HCT116 (cell line): ENCODE data around the gene ZAP70. TPM values are rescaled to one million over a fixed set of nuclear protein-coding genes. Genes with fewer than 3 reads are reported as not detected.

ENCODE experiments used
- ATAC-seq: fragments of 200-7000 bp; cut with Tn5 transposase; 2 replicates; pipeline ENCODE4 v1.9.1; 2020; ENCODE audit warnings: mild to moderate bottlenecking, moderate library complexity
- BruUV-seq: library from RNA; stranded (reverse); fragments of 400-500 nt; replicated peaks from 2 replicates; lab custom pipeline; 2021; lab: Mats Ljungman, UMichigan
- CTCF ChIA-PET: fragments of 300-600 bp; sonication (Branson Sonifier 250); formaldehyde crosslinking; loops from one replicate; lab custom pipeline; 2021; ENCODE audit warnings: antibody characterized with exemption; lab: Charles Lee
- POLR2A ChIA-PET: fragments of 300-600, 350-600 bp; sonication (Branson Sonifier 250); formaldehyde crosslinking; loops from one replicate; lab custom pipeline; 2021; ENCODE audit warnings: antibody characterized with exemption; lab: Charles Lee
- RAD21 ChIA-PET, 2 experiments: fragments of 300-600 bp; sonication (Branson Sonifier 250); formaldehyde crosslinking; loops; one replicate each; lab custom pipeline; 2023; ENCODE audit warnings: low total read pairs in 2 of 2; ENCODE audit not compliant: uncharacterized antibody in 2 of 2, unreplicated experiment in 2 of 2, low non-redundant PET in 1 of 2; lab: Charles Lee
- DNase-seq: peaks from one replicate; pipeline ENCODE4 v3.0.0-alpha.2; 2010; ENCODE audit warnings: low read depth, low spot score
- H2AFZ ChIP-seq: fragments of 200-600 bp; shearing (Covaris generic), sonication (generic); 2 replicates; pipeline ENCODE4 v1.6.1; 2017; ENCODE audit warnings: low read depth, mixed run types, mixed read lengths, antibody characterized with exemption, low read length; ENCODE audit not compliant: poor library complexity, severe bottlenecking
- H3K27ac ChIP-seq: 2 replicates; pipeline ENCODE4 v1.5.1; 2012; ENCODE audit warnings: low read depth, low read length
- H3K27me3 ChIP-seq: fragments of 200-600 bp; sonication (generic); 2 replicates; pipeline ENCODE4 v1.6.1; 2016; ENCODE audit warnings: mixed run types, low read length, mixed read lengths; ENCODE audit not compliant: insufficient read depth
- H3K36me3 ChIP-seq, 2 experiments: fragments of 200-500 bp in 1 of 2; fragments of 200-600 bp in 1 of 2; sonication (Bioruptor generic) in 1 of 2; sonication (generic) in 1 of 2; 2 replicates each; pipeline versions ENCODE4 v1.5.1 to v1.6.1; 2014 to 2016; ENCODE audit warnings: low read length in 2 of 2, inconsistent platforms in 1 of 2, mixed read lengths in 1 of 2, mixed run types in 1 of 2; ENCODE audit not compliant: insufficient read depth in 2 of 2, control insufficient read depth in 1 of 2
- H3K4me1 ChIP-seq, 2 experiments: fragments of 200-600 bp in 1 of 2; sonication (generic) in 1 of 2; 2 replicates each; pipeline versions ENCODE4 v1.5.1 to v1.6.1; 2012 to 2017; ENCODE audit warnings: low read length in 2 of 2, inconsistent platforms in 1 of 2, mild to moderate bottlenecking in 1 of 2, mixed read lengths in 1 of 2, mixed run types in 1 of 2, moderate library complexity in 1 of 2; ENCODE audit not compliant: insufficient read depth in 2 of 2, control insufficient read depth in 1 of 2
- H3K4me2 ChIP-seq: fragments of 200-600 bp; sonication (generic); 2 replicates; pipeline ENCODE4 v1.6.1; 2017; ENCODE audit warnings: mixed run types, low read length, mixed read lengths
- H3K4me3 ChIP-seq, 2 experiments: fragments of 200-600 bp in 1 of 2; sonication (generic) in 1 of 2; replicated peaks in 1 of 2; 2 replicates each; pipeline ENCODE4 v1.5.1; 2011 to 2016; ENCODE audit warnings: low read length in 2 of 2, control low read depth in 1 of 2, low read depth in 1 of 2, mild to moderate bottlenecking in 1 of 2, mixed read lengths in 1 of 2, mixed run types in 1 of 2
- H3K79me2 ChIP-seq: fragments of 200-600 bp; sonication (generic); 2 replicates; pipeline ENCODE4 v1.6.1; 2017; ENCODE audit warnings: mild to moderate bottlenecking, mixed run types, low read length, moderate library complexity, mixed read lengths; ENCODE audit not compliant: insufficient read depth
- H3K9ac ChIP-seq: fragments of 200-600 bp; sonication (generic); 2 replicates; pipeline ENCODE4 v1.6.1; 2016; ENCODE audit warnings: low read length, mixed read lengths
- H3K9me2 ChIP-seq: fragments of 200-600 bp; sonication (generic), shearing (Covaris generic); 2 replicates; pipeline ENCODE4 v1.6.1; 2017; ENCODE audit warnings: mixed run types, mild to moderate bottlenecking, moderate library complexity; ENCODE audit not compliant: insufficient read depth
- H3K9me3 ChIP-seq, 2 experiments: fragments of 200-500 bp in 1 of 2; fragments of 200-600 bp in 1 of 2; sonication (Bioruptor generic) in 1 of 2; sonication (generic) in 1 of 2; 2 replicates each; pipeline ENCODE4 v1.6.1; 2014 to 2017; ENCODE audit warnings: low read length in 2 of 2, mixed read lengths in 2 of 2, inconsistent platforms in 1 of 2, low read depth in 1 of 2, mild to moderate bottlenecking in 1 of 2, mixed run types in 1 of 2, moderate library complexity in 1 of 2; ENCODE audit not compliant: control insufficient read depth in 1 of 2, insufficient read depth in 1 of 2
- H4K20me1 ChIP-seq: fragments of 200-600 bp; sonication (generic), shearing (Covaris generic); 2 replicates; pipeline ENCODE4 v1.6.1; 2017; ENCODE audit warnings: mixed run types, mild to moderate bottlenecking, moderate library complexity; ENCODE audit not compliant: insufficient read depth
- CBX3 ChIP-seq: IDR thresholded peaks from 2 replicates; pipeline ENCODE4 v1.6.1; 2012; ENCODE audit warnings: low read depth
- CEBPB ChIP-seq: IDR thresholded peaks from 2 replicates; pipeline ENCODE4 v1.6.1; 2012; ENCODE audit warnings: low read depth
- EGR1 ChIP-seq: IDR thresholded peaks from 2 replicates; pipeline ENCODE4 v1.6.1; 2012; ENCODE audit warnings: low read depth
- ELF1 ChIP-seq: IDR thresholded peaks from 2 replicates; pipeline ENCODE4 v1.6.1; 2012; ENCODE audit warnings: low read depth, borderline replicate concordance
- EZH2phosphoT487 ChIP-seq: fragments of 200-600 bp; IDR thresholded peaks from 2 replicates; pipeline ENCODE4 v1.6.1; 2018; ENCODE audit warnings: antibody characterized with exemption, borderline replicate concordance
- FOSL1 ChIP-seq: IDR thresholded peaks from 2 replicates; pipeline ENCODE4 v1.6.1; 2012; ENCODE audit warnings: low read depth
- JUND ChIP-seq: IDR thresholded peaks from 2 replicates; pipeline ENCODE4 v1.6.1; 2012
- POLR2A ChIP-seq: IDR thresholded peaks from 2 replicates; pipeline ENCODE4 v1.7.0; 2011; ENCODE audit warnings: borderline replicate concordance; ENCODE audit not compliant: insufficient read depth, insufficient read length; ENCODE audit errors: extremely low read depth
- POLR2AphosphoS5 ChIP-seq: IDR thresholded peaks from 2 replicates; pipeline ENCODE4 v1.6.1; 2011; ENCODE audit warnings: mild to moderate bottlenecking, low read depth, low read length, moderate library complexity
- SIN3A ChIP-seq: IDR thresholded peaks from 2 replicates; pipeline ENCODE4 v1.6.1; 2012; ENCODE audit warnings: low read depth
- SP1 ChIP-seq: IDR thresholded peaks from 2 replicates; pipeline ENCODE4 v1.6.1; 2012; ENCODE audit warnings: low read depth
- SRF ChIP-seq: IDR thresholded peaks from 2 replicates; pipeline ENCODE4 v1.6.1; 2012; ENCODE audit warnings: low read depth
- TCF7L2 ChIP-seq: IDR thresholded peaks from 2 replicates; pipeline ENCODE4 v1.7.0; 2011; ENCODE audit warnings: borderline replicate concordance, inconsistent platforms; ENCODE audit not compliant: insufficient read depth, insufficient read length; ENCODE audit errors: extremely low read depth
- YY1 ChIP-seq: IDR thresholded peaks from 2 replicates; pipeline ENCODE4 v1.6.1; 2011; ENCODE audit warnings: low read length, low read depth, moderate library complexity, mild to moderate bottlenecking; ENCODE audit not compliant: insufficient replicate concordance; ENCODE audit errors: extremely low read depth
- ZFX ChIP-seq: fragments of 450-650 bp; IDR thresholded peaks from 2 replicates; pipeline ENCODE4 v1.6.1; 2017
- intact Hi-C: fragments of 100-400 bp; cut with micrococcal nuclease; formaldehyde crosslinking; loops from 2 replicates; pipeline ENCODE4 v1.10.0; 2022
- total RNA-seq: library from RNA; stranded (reverse); gene quantifications from one replicate; pipeline ENCODE4 v1.2.1, GENCODE V29; 2021; ENCODE audit not compliant: unreplicated experiment
- TF ChIP-seq, protein P1 (sequence below): IDR thresholded peaks from 2 replicates; pipeline ENCODE4 v1.6.1; 2012
- TF ChIP-seq, protein P2 (sequence below), 3 experiments: fragments of 200-600 bp in 1 of 3; sonication (generic) in 1 of 3; IDR thresholded peaks in 2 of 3; conservative IDR thresholded peaks in 1 of 3; 2 replicates each; pipeline ENCODE4 v1.5.1; 2012 to 2017; ENCODE audit warnings: low read depth in 2 of 3, low read length in 2 of 3, antibody characterized with exemption in 1 of 3, borderline replicate concordance in 1 of 3, control low read depth in 1 of 3, mild to moderate bottlenecking in 1 of 3, mixed read lengths in 1 of 3, mixed run types in 1 of 3, moderate library complexity in 1 of 3; ENCODE audit not compliant: insufficient read depth in 1 of 3
- TF ChIP-seq, protein P3 (sequence below): IDR thresholded peaks from 2 replicates; pipeline ENCODE4 v1.6.1; 2011; ENCODE audit warnings: mild to moderate bottlenecking, low read length, moderate library complexity; ENCODE audit not compliant: insufficient replicate concordance; ENCODE audit errors: extremely low read depth

The ZAP70 gene
- total RNA-seq, 1 experiment from 2014 or later: 0.91 TPM

DNA sequence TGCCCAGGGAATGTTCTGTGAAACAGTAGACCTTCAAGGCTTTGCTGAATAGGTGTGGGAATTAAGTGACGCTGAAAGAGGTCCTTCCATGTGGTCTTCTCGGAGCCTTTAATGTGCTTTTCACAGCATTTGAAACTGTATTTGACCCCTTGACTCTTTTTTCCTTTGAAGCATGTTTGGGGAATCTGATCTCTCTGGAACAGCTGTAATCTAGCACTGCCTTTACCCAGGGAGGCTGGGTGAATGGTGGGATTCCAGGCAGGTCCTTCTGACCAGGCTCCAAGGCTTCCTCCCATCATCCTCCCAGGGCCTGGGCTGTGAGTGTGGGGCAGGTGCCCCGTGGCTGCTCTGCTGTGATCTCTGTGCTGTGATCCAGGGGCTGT, 4.2 kb downstream of the ZAP70 start:
- Histone ChIP-seq H3K79me2 (no peaks in the 10 kb centered on the region), H2AFZ (no peak overlapping the region), H3K9me2 (no peaks in the 10 kb centered on the region), H3K27me3 (no peaks in the 10 kb centered on the region), H3K36me3 (no peaks in the 10 kb centered on the region), H3K27ac (no peak overlapping the region), H4K20me1 (no peaks in the 10 kb centered on the region), H3K4me1 (no peaks in the 10 kb centered on the region), H3K4me3 (no peak overlapping the region), H3K4me2 (no peak overlapping the region), H3K9ac (no peak overlapping the region), H3K9me3 (no peaks in the 10 kb centered on the region)
- intact Hi-C loops: no loop called here
- BruUV-seq: no TSS peak
- ChIA-PET CTCF (no interaction called here), RAD21 (no interaction called here), POLR2A (no interaction called here)
- ATAC-seq: no peak
- no peak for TF ChIP-seq CEBPB
- no peak for TF ChIP-seq EZH2phosphoT487
- TF ChIP-seq, protein P1, sequence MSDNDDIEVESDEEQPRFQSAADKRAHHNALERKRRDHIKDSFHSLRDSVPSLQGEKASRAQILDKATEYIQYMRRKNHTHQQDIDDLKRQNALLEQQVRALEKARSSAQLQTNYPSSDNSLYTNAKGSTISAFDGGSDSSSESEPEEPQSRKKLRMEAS: no peak
- DNase-seq: no peak

DNA sequence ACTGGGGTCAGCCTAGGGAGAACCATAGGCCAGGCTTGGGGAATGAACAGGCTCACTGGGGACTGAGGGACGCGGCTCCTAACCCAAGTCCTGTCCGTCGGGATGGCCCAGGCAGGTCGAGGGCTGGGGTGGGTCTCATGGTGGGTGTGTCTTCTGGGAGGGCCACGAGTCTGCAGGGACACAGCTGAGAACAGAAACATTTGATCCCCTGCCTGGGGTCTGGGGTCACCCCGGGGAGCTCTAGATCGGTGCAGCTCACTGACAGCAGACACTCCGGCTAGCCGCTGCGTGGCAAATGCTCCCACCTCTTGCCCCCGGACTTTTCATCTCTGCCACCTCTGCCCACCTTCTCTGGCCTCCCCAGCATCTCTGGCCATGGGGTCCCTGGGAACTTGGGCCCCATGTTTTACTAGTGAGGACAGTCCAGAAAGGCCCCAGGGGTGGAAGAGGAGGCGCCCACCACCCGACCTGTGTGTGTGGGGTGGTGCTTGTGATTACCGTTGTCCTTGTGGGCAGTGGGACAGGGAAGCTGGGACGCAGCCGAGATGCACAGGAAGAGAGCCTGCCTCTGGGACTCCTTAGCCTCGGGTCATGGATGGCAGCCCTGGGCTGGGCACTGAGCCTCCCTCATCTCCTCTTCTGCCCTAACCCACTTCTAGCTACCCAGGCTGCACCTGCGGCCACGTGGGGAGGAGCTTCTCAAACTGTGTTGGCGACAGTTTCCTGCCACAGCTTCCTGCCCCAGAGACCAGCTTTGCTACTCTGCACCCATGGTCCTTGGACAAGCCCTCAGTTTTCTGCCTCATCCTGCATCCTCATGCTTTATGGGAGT, 4.9 kb downstream of the ZAP70 start:
- no peaks in the 10 kb centered on the region for H3K9me2 ChIP-seq
- no peak overlapping the region for H2AFZ ChIP-seq
- DNase-seq (no peak), ATAC-seq (no peak)
- H3K9me3 ChIP-seq: no peaks in the 10 kb centered on the region
- no peaks in the 10 kb centered on the region for H3K79me2 ChIP-seq
- no peak overlapping the region for H3K4me3 ChIP-seq
- POLR2A ChIA-PET: no interaction called here
- no peak overlapping the region for H3K27ac ChIP-seq
- CTCF ChIA-PET: no interaction called here
- TF ChIP-seq CBX3 (no peak), EGR1 (no peak), POLR2AphosphoS5 (no peak), CEBPB (no peak), SRF (no peak), ELF1 (no peak), TCF7L2 (no peak), YY1 (no peak), JUND (no peak), SP1 (no peak), SIN3A (no peak), POLR2A (no peak), FOSL1 (no peak), ZFX (no peak)
- TF ChIP-seq, protein P2, sequence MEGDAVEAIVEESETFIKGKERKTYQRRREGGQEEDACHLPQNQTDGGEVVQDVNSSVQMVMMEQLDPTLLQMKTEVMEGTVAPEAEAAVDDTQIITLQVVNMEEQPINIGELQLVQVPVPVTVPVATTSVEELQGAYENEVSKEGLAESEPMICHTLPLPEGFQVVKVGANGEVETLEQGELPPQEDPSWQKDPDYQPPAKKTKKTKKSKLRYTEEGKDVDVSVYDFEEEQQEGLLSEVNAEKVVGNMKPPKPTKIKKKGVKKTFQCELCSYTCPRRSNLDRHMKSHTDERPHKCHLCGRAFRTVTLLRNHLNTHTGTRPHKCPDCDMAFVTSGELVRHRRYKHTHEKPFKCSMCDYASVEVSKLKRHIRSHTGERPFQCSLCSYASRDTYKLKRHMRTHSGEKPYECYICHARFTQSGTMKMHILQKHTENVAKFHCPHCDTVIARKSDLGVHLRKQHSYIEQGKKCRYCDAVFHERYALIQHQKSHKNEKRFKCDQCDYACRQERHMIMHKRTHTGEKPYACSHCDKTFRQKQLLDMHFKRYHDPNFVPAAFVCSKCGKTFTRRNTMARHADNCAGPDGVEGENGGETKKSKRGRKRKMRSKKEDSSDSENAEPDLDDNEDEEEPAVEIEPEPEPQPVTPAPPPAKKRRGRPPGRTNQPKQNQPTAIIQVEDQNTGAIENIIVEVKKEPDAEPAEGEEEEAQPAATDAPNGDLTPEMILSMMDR (IDR thresholded peaks at IDR 0.05 in 2 of 3, conservative IDR thresholded peaks at IDR 0.05 in 1 of 3; ENCODE audit: borderline replicate concordance in 1 of 3, insufficient read depth in 1 of 3, low read depth in 2 of 3, low read length in 2 of 3): no peak
- TF ChIP-seq, protein P3, sequence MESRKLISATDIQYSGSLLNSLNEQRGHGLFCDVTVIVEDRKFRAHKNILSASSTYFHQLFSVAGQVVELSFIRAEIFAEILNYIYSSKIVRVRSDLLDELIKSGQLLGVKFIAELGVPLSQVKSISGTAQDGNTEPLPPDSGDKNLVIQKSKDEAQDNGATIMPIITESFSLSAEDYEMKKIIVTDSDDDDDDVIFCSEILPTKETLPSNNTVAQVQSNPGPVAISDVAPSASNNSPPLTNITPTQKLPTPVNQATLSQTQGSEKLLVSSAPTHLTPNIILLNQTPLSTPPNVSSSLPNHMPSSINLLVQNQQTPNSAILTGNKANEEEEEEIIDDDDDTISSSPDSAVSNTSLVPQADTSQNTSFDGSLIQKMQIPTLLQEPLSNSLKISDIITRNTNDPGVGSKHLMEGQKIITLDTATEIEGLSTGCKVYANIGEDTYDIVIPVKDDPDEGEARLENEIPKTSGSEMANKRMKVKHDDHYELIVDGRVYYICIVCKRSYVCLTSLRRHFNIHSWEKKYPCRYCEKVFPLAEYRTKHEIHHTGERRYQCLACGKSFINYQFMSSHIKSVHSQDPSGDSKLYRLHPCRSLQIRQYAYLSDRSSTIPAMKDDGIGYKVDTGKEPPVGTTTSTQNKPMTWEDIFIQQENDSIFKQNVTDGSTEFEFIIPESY: no peak
- no TSS peak for BruUV-seq
- intact Hi-C loops: no loop called here
- no peaks in the 10 kb centered on the region for H3K36me3 ChIP-seq
- no peaks in the 10 kb centered on the region for H3K4me1 ChIP-seq
- H3K27me3 ChIP-seq: no peaks in the 10 kb centered on the region
- RAD21 ChIA-PET: no interaction called here
- H3K9ac ChIP-seq: no peak overlapping the region
- H3K4me2 ChIP-seq: no peak overlapping the region
- no peaks in the 10 kb centered on the region for H4K20me1 ChIP-seq
